GM19239 (cell line): Measurements from ENCODE around the gene IGSF9B.

ENCODE experiments used
- DNase-seq: peaks from one replicate; pipeline ENCODE4 v3.0.0; 2011; ENCODE audit warnings: low spot score; ENCODE audit not compliant: insufficient read length
- FAIRE-seq: peaks from 2 replicates; lab custom pipeline; 2011; peaks lifted over from hg19 to GRCh38; lab: Jason Lieb, UNC

The IGSF9B gene

DNA sequence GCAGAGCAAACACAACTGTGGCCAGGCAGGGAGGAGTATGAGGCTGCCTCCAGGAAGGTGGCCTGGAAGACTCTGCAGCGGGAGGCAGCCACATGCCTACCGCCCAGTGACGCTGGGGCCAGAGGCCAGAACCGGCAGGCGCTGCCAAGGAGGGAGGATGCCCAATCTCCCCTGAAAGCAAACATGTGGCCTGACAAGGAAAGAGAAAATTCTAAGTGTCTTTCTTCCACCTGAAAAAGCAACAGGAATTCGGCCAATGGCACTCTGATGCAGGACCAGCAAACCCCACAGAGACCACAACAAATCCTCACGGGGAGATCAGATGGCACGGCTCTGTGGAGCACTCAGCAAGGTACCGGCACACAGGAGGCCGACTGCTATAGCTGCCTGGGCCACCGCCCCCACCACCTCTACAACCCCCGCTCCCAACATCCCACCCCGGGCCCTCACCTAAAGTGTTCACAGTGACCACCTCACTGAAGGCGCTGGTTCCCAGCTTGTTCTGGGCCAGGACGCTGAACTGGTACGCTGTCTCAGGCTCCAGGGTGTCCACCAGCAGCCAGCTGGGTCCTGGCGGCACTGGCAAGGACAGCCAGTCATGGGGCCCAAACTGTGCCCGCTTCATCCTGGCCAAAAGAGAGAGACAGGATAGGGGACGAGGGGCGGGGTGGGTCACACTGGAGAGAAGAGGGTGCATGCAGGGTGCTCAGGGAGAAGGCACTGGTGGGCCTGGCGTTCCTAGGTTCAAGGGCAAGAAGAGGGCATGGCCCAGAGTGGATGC, 30.1 kb downstream of the IGSF9B start:
- DNase-seq (no peak), FAIRE-seq (no peak)

DNA sequence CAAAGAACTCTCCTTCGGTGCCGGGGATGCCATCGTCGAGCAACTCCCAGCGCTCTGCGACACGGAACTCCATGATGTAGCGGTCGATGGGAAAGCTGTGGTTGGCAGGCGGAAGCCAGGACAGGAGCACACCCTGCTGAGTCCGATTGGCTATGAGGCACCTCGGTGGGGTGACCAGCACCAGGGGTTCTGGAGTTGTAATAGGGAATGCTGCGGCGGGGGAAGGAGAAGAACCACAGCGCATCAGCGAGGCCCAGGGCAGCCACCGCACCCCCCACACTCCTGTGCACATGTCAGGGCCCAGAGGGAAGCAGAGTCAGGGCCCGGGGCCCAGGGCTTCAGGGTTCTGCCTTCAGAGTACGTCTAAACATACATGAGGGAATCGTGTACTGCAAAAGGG, 31.0 kb downstream of the IGSF9B start:
- FAIRE-seq, result no peak
- DNase-seq, result no peak

DNA sequence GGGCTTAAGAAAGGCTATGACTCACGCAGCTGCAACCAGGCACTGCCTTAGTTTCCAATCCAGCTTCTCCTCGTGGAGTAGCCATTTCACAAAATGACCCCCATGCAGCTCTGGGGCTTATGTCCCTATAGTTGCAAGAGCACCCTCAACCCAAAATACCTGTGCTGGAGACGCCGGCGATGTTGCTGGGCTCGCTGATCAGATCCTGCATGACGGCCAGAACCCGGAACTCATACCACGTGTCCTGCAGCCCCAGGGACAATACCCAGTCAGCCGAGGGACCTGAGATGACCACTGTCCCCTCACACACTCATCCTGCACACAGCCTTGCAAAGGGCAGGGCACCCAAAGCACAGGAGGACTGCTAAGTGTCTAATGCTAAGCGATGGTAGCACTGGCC, 32.1 kb downstream of the IGSF9B start:
- FAIRE-seq, result no peak

DNA sequence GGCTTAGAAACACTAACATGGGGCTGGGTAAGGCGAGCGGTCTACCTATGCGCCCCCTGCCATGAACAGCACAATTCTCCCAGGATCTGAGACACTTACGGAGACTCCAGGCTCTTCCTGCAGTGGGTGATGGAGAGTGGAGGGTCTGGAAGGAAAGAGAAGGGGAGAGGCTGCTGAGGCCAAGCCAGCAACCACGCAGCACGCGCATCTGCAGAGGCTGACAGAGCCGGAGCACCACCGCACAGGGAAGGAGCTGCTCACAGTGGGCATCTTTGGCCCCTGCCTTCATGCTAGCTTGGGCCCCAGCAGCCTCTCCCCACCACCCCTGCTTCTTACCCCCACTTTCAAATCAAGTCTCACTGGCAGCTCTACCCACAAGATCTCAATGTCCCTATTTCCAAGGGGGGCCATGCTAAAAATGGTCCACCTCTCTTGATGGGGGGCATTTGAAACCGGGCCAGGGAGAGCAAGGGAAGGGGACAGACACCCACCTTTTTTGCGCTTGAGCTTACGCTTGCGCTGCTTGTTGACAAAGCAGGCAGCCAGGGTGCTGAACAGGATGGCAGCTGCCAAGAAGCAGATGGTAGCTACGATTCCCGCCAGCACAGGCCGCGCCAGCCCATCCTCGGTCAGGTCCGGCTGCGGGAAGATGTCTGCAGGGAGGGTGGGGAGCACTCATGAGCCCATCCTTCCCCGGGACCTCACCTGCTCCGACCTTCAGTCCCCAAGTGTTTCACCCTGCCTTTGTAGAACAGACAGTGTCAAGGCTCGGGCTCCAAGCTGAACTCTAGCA, 34.5 kb downstream of the IGSF9B start:
- DNase-seq (no peak), FAIRE-seq (no peak)

More for the DNA sequence above, 32.1 kb downstream of the IGSF9B start:
- no peak for DNase-seq

DNA sequence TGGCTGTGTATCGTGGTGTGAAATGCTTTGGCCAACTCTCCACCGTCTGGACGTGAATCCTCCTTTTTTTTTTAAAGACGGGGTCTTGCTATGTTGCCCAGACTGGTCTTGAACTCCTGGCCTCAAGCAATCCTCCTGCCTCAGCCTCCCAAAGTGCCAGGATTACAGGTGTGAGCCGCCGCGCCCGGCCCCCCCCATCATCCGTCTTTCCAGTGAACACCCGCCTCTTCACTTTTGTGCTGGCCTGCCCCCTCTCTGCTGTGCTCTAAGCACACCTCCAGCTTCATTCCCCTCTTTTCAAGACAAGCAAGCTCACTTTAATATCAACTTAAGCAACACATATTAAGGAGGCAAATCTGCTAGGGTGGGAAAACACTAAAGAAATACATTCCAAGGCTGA, 35.3 kb downstream of the IGSF9B start:
- DNase-seq (no peak), FAIRE-seq (no peak)

DNA sequence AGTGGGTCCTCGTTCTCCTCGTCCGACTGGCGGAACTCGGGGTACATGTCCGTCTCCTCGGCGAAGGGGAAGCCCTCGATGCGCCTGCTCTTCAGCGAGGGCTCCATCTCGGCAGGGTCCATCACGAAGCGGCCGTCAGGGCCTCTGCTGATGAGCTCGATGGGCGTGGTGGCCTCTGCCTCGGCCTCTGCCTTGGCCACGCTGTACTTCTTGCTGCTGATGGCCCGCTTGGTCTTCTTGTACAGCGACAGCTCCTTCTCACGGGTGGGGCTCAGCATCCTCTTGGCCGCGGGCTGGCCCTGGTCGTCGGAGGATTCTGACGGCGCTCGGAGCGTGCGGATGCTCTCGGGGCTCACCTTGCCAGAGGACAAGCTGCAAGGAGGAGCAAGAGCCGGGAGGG, 35.7 kb downstream of the IGSF9B start:
- FAIRE-seq (no peak), DNase-seq (no peak)

DNA sequence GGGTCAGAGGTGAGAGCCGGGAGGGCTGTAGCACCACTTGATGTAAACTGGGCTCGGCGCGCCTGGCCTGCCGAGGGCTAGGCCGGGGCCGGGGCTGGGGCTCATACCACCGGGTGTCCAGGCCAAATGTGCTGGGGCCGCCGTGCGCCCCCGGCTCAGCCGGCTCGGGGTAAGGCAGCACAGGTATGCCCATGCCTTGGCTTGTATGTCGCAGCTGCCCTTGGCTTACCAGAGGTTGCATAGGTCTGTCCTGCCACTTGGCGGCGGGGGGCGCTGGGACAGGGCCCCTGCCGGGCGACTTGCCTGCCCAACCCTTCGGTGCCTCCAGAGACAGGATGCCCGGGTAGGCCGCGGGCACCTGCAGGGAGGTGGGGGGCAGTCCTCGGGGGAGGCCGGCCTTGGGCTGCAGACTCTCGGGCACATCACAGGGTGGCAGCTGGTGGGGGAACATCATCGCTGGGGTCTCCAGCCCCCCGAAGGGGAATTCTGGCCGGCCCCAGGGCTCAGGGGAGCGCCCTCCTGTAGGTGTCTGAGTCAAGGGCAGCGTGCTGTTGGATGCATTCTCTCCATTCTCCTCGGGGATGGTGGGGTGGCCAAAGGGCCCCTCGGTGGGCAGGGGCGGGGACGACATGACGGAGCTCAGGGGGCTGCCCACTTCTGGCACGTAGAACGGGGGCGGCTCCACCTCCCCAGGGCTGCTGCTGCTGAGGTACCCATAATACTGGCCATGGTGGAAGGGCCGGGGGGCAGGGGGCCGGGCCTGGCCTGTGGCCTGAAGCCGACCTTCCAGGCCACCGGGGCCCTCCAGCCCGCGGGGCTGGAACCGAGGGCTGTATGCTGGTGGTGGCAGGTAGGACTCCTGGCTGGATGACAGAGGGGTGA, 36.4 kb downstream of the IGSF9B start:
- no peak for FAIRE-seq
- DNase-seq, result no peak

DNA sequence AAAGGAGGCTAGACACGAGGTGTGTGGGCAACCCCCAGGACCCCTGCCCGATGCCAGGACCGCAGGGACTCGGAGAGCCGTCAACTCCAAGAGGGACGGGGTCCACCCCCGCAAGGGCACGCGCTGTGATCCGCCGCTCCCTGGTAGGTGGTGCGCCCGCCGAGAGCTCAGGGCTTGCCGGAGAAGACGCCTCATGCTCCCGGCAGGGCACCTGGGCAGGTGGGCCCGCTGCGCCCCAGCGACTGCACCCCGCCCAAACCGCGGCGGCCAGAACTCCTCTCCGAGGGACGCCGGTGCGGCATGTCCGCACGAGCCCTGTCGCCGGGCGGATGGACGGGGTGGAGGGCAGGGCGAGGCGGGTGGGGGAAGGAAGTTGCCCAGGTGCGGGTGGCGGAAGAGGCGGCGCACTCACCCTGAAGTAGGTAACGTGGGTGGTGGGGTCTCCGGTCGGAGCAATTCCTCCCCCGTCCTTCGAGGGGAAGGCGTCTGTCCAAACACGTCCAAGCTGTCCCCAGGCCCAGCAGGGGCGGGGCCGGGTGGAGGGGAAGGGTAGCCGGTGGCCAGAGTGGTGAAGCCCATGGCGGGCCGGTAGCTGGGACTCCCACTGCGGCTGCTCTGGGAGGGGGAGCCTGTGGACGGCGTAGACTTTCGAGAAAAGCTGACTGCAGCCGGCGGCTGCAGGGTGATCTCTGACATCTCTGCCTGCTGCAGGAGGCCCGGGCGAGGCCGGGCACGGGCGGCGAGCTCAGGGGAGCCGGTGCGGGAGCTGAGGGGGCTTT, 37.2 kb downstream of the IGSF9B start:
- DNase-seq (no peak), FAIRE-seq (no peak)

DNA sequence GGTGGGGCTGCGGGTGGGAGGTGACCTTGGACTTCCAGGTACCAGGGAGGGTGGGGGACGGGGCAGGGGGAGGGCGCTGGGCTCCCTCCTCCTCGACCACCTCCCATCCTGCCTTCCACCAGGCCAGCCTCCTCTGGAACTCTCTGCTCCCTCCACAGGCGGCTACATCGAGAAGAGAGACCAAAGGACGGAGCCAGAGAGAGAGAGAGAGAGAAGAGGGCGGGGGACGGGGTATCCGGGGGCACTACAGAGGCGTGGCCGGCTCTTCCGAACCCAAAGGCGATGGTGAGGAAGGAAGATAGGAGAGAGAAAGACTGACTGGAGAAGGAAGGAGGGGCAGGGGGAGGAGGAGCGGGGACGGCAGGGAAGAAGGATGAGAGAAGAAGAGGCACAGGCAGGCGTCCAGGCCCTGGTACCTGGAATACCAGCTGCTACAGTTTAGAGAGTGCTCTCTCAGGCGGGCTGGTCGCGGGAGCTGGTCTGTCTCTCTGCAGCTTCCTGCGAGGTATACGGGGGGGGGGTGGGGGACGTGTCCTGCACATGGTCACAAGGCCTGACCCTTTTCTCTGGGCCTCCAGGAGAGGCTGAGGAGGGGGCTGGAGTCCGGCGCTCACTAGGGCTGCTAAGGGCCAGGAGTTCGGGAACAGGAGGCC, 38.0 kb downstream of the IGSF9B start:
- DNase-seq (no peak), FAIRE-seq (no peak)

DNA sequence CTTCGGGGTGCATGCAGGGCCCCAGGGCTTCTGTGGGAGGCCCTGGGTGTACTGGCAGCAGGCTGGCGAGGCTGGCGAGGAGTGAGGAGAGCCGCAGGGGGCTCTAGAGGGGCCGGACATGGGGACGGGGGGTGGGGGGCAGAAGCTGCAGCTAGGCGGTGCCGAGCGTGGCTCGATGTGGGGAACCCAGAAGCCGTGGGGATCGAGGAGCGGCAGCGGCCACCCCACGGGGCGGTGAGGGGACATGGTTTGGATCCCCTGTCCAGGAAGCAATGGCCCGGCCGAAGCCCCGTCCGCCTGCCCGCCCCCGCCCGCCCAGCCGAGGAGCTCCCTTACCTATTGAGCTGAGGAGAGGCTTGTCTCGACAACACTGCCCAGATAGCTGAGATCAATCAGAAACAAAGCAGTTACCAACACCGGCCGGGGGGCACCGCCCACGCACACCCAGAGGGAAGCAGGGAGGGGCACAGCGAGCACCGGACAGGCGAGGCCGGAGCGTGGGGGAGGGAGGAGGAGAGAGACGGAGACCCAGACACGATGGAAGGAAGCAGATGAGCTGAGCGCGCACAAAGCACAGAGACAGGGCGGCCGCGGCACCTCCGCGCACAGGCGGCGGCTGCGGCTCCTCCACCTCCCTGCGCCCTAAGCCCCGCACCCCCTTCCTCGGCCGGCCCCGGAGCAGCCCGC, 38.7 kb downstream of the IGSF9B start:
- DNase-seq, result no peak
- no peak for FAIRE-seq

DNA sequence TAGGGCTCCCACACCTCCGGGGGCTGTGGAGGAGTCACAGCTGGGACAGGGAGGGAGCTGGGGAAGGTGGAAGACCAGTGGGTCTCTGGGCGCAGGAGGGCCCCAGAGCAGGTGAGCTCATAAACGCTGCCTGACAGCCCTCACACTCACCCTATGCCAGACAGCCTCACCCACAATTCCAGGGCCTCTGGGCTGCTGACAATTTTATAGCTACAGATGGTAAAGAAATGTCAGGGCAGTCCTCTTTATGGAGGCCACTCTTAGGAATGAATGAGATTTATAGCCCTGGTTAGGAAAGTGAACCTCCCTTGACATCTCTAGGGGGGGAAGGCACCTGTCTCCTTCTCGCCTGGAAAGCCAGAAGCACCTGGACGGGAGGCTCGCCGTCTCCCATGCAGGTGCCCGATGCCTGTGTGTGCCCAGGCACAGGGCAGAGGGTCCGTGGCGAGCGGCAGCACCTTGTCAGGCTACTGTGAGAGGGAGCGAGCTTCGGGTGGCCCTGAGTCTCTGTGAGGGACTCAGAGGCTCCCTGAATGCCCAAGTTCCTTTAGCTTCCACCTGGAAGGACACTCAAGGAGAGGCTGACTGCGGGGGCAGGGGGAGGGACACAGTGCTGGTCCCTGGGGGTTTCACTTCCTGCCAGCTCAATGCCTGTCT, 39.9 kb downstream of the IGSF9B start:
- DNase-seq (no peak), FAIRE-seq (no peak)

DNA sequence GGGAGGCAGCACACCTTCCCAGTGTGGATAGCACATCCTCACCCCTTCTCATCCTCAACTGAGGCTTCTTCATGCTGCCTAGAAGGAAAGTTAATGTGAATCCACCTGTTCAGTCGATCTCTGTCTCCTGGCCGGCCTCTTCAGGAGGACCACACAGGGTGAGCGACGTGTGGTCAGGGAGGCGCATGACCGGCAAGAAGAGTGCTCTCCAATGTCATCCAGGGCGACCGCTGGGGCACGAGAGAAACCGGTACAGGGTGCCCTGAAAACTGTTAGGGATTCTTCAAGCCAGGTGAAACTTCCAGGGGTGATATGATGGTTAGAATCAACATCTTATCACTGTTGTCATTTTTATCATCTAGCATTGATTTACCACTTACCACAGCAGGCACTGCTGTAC, 43.0 kb downstream of the IGSF9B start:
- DNase-seq (no peak), FAIRE-seq (no peak)

DNA sequence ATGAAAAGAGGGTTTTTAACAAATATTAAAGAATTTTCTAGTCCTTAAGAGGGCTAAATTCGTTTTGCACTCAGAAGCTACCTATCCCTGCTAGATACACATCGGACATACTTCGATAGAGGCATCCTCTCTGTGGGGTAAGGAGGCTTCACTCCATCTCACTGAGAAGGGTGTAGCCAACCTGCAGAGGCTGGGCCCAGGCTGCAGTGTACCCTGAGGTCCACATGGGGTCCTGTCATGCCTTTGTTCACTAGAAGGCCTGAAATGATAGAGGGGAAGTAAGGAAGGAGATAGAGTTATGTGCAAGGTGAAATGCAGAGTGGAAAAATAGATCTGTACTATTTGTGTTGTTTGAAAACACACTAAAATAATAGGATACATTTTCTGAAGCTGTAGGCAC, 45.6 kb downstream of the IGSF9B start:
- FAIRE-seq (no peak), DNase-seq (no peak)

DNA sequence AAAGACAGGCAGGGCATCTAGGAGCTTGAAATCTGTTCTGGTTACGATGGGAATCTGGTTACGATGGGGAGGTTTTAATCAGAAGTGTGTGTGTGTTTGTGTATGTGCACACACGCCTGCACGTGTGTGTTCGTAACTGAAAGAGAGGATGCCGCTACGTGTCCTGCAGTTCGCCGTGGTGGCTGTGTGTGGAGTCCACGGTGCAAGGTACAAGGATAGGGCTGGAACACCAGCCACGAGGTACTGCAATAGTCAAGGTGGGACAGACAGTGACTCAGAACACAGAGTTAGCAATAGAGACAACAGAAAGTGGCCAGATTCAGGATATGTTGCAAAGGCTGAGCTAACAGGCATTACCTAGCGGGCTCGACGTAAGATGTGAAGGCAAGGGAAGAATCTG, 46.7 kb downstream of the IGSF9B start:
- DNase-seq, result no peak
- no peak for FAIRE-seq

DNA sequence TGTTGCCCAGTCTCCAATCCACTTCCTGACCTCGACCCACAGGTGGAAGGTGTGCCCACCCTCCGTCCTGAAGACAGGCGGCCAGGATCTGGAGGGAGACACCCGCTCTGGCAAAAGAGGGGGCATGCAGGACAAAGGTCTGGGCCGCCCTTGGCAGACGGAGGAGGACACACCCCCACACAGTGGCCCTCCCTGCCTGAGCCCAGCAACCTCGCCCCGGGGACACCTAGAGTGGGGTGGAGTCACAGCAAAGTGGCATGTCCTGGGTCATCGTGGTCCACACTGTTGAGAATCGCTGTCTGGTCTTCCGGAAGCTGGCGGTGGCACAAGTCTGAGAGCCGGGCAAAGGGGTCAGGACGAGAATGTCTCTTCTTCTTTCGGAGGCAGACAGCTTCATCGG, 47.9 kb downstream of the IGSF9B start:
- no peak for FAIRE-seq
- DNase-seq, result no peak

DNA sequence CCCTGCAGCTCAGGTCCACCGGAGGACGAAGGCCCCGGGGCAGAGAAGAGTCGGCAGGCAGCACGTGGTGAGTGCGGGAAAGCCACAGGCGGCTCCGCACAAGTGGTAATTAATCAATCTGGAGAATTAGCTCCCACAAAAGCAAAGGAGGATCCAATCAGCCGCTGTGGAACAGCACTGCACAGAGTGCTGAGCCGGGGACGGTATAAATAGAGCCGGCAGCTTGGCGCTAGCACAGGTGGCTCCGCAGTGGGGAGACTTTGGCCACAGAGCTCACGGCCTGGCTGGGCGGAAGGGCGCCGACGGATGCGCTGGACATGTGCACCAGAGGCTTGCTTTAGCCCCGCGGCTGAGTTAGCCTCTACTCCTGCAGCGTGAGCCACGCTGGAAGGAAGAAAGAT, 48.9 kb downstream of the IGSF9B start:
- FAIRE-seq (no peak), DNase-seq (no peak)

DNA sequence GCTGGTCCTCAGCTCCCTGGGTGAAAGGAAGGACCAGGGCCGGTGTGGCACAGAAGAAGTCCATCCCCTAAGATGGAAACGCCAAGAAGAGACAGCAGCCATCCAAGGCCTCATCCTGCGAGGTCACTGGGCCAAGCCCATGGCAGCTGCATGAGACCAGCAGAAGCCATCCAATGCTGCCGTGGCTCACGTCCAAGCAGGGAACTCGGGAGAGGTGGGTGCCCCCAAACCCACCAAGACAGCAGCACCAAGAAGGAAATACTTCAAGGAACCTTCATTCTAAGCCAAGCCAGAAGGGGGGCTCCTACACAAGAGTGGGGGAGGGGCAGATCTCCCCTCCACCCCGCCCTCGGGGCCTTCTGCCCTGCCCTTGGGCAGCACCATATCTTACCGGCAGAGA, 49.6 kb downstream of the IGSF9B start:
- no peak for FAIRE-seq
- DNase-seq, result no peak

DNA sequence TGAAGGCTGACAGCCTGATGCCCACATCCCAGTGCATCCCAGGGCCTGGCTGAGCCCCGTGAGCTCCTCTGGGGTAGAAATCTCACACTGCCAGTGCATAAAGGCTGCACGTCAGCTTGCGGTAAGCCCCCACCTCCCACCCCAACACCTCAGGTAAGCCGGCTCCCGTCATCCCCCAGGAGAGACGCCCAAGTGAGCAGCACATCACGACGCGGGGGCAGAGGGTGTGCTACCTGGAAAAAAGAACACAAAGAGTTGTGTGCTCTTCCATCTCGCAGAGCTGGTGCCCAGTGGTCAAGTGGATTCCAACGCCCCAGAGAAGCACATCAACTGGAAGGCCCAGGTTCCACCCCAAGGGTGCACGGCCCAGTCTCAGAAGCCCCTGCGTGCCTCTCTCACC, 50.0 kb downstream of the IGSF9B start:
- FAIRE-seq (no peak), DNase-seq (no peak)
